COLO668 (cell line): Measurements from ENCODE around the gene ZSCAN20.

Experiments
- DNase-seq: peaks from one replicate; lab custom pipeline; 2025; ENCODE audit not compliant: unreplicated experiment; lab: John Stamatoyannopoulos, UW

The ZSCAN20 gene

GRCh38 chr1:33472269-33472980 lies at the start of gene ZSCAN20:
Gene ZSCAN20 (plus strand): TSS chr1:33472645. CDS start chr1:33479289, 6,644 bp downstream.
- peak; percentile 100 for DNase-seq

GRCh38 chr1:33424205-33424604 lies 48.2 kb upstream of the ZSCAN20 start:
- no peak for DNase-seq

GRCh38 chr1:33424610-33425009 lies 47.8 kb upstream of the ZSCAN20 start:
- DNase-seq = no peak

- no peak for DNase-seq
Measured at GRCh38 chr1:33425900-33426299, 46.5 kb upstream of the ZSCAN20 start.

GRCh38 chr1:33426916-33427315 lies 45.5 kb upstream of the ZSCAN20 start:
- DNase-seq = no peak

- DNase-seq = no peak
Measured at GRCh38 chr1:33428661-33429060, 43.8 kb upstream of the ZSCAN20 start.

GRCh38 chr1:33429332-33429731 lies 43.1 kb upstream of the ZSCAN20 start:
- no peak for DNase-seq

GRCh38 chr1:33429856-33430691 lies 42.4 kb upstream of the ZSCAN20 start:
- peak; percentile 83 for DNase-seq

- peak; percentile 100 for DNase-seq
Measured at GRCh38 chr1:33430692-33431593, 41.5 kb upstream of the ZSCAN20 start, which contains the start of gene PHC2. Gene PHC2 (minus strand): TSS chr1:33431095. CDS start chr1:33375539, 55,556 bp downstream.

GRCh38 chr1:33433509-33434362 lies 38.7 kb upstream of the ZSCAN20 start:
- peak; percentile 38 for DNase-seq

GRCh38 chr1:33434363-33434750 lies 38.1 kb upstream of the ZSCAN20 start:
- DNase-seq = no peak

GRCh38 chr1:33435096-33435820 lies 37.2 kb upstream of the ZSCAN20 start:
- DNase-seq = no peak

GRCh38 chr1:33436557-33437285 lies 35.7 kb upstream of the ZSCAN20 start:
- DNase-seq = no peak

GRCh38 chr1:33438364-33439160 lies 33.9 kb upstream of the ZSCAN20 start:
- no peak for DNase-seq

GRCh38 chr1:33439662-33440061 lies 32.8 kb upstream of the ZSCAN20 start:
- DNase-seq = no peak

GRCh38 chr1:33441088-33441745 lies 31.2 kb upstream of the ZSCAN20 start:
- peak; percentile 67 for DNase-seq

GRCh38 chr1:33442141-33442540 lies 30.3 kb upstream of the ZSCAN20 start:
- no peak for DNase-seq
